ENCODE measurements around the gene SPEN. TPM values are rescaled to one million over a fixed set of nuclear protein-coding genes. Genes with fewer than 3 reads are reported as not detected.

SPEN gene
- total RNA-seq, 1 experiment from 2014 or later, result 55.7 TPM

DNA sequence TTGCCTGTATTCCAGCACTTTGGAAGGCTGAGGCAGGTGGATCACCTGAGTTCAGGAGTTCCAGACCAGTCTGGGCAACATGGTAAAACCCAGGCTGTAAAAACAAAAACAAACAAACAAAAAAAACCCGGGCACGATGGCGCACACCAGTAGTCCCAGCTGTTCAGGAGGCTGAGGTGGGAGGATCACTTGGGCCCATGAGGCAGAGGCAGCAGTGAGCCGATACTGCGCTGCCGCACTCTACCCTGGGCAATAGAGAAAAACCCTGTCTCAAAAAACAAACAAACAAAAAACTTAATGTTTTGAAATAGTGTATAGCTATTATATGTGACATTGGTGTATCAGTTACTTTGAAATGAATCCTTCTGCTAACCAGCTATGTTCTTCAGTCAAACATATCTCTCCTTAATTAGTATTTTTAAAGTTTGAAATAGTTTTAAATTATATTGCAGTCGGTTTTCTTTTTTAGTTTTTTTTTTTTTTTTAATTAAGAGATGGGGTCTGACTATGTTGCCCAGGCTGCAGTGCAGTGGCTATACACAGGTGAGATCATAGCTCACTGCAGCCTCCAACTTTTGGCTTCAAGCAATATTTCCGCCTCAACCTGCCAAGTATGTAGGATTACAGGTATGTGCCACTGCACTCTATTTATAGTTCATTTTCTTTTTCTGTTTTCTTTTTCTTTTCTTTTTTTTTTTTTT, 11.3 kb downstream of the SPEN start:
- DNase-seq, result no peak
- Histone ChIP-seq H3K27me3 (no peaks in the 10 kb centered on the region), H3K36me3 (no peaks in the 10 kb centered on the region), H3K4me3 (no peak overlapping the region), H3K27ac (no peak overlapping the region), H3K4me1 (no peaks in the 10 kb centered on the region), H3K9me3 (replicated peaks) (no peaks in the 10 kb centered on the region)

DNA sequence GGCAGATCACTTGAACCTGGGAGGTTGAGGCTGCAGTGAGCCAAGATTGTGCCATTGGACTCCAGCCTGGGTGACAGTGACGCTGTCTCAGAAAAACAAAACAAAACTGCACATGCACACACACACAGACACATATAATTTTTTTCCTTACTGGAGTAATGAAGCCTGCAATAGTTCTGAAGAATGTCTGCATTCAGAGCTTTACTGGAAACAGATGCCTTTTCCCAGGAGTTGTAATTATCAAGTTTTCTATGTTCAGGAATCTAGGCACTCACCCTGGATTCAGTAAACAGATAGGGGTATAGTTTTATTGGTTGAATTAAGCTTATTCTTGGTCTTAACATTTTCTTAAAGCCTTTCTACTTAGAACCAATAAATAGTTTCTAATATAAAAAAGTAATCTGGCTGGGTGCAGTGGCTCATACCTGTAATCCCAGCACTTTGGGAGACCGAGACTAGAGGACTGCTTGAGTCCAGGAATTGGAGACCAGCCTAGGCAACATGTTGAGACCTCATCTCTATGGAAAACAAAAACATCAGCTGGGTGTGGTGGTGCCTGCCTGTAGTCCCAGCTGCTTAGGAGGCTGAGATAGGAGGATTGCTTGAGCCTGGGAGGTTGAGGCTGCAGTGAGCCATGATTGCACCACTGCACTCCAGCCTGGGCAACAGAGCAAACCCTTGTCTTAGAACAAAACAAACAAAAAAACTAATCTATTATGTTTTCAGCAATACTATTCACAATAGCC, 15.8 kb downstream of the SPEN start:
- H3K4me1 ChIP-seq, result no peaks in the 10 kb centered on the region
- DNase-seq, result no peak

GRCh38 chr1:15866721-15867201, 19.3 kb downstream of the SPEN start:
- Histone ChIP-seq H3K9me3 (replicated peaks) (no peaks in the 10 kb centered on the region), H3K4me3 (no peak overlapping the region), H3K4me1 (no peaks in the 10 kb centered on the region), H3K36me3 (peaks cover 4% of the 10 kb centered on the region; the same call in 1 of the 2 replicates), H3K27me3 (no peaks in the 10 kb centered on the region), H3K27ac (no peak overlapping the region)
- no peak for DNase-seq

More for the DNA sequence above, 15.8 kb downstream of the SPEN start:
- H3K4me3 ChIP-seq, result no peak overlapping the region
- H3K27ac ChIP-seq, result no peak overlapping the region
- no peaks in the 10 kb centered on the region for H3K36me3 ChIP-seq
- no peaks in the 10 kb centered on the region for H3K9me3 ChIP-seq (replicated peaks)
- H3K27me3 ChIP-seq, result no peaks in the 10 kb centered on the region

GRCh38 chr1:15867288-15867687, 19.8 kb downstream of the SPEN start:
- H3K27me3 ChIP-seq, result no peaks in the 10 kb centered on the region
- H3K27ac ChIP-seq, result no peak overlapping the region
- H3K36me3 ChIP-seq, result peaks cover 4% of the 10 kb centered on the region; the same call in 1 of the 2 replicates
- no peak for DNase-seq
- H3K4me3 ChIP-seq, result no peak overlapping the region
- no peaks in the 10 kb centered on the region for H3K4me1 ChIP-seq
- H3K9me3 ChIP-seq (replicated peaks), result no peaks in the 10 kb centered on the region

DNA sequence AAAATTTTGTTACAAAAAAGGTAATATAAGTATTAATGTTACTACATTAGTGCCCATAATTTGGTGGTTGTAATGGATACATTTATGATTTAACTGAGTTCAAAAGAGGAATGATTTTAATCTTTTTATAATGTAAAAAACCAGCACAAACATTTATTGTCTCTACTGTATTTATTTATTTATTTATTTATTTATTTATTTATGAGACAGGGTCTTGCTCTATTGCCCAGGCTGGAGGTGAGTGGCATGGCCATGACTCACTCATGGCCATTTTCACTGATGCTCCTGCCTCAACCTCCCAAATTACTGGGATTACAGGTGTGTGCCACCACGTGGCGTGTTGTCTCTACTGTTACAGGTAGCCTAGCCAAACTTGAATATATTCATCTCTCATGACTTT, 21.9 kb downstream of the SPEN start:
- H3K36me3 ChIP-seq, result peaks cover 14% of the 10 kb centered on the region
- H3K27ac ChIP-seq, result no peak overlapping the region
- H3K27me3 ChIP-seq, result no peaks in the 10 kb centered on the region
- no peak for DNase-seq
- H3K9me3 ChIP-seq (replicated peaks), result no peaks in the 10 kb centered on the region
- no peak overlapping the region for H3K4me3 ChIP-seq
- no peaks in the 10 kb centered on the region for H3K4me1 ChIP-seq

DNA sequence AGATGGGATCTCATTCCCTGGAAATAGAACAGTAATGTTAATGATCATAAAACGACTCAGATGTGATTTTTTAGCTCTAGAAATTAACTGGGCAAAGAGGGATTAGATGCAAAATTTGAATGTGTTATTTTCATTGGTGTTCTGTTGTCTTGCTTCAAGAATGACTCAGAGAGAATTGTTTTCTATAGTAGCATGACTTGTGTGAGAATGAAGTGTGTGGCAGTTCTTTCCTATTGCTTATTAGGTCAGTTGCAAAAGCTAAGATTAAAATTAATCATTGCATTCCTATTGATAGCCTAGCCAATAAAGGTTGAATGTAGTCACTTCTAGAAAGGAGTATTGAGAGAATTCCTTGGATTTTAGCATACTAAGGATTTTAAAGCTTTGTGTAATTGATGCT, 22.9 kb downstream of the SPEN start:
- H3K4me3 ChIP-seq, result no peak overlapping the region
- DNase-seq, result no peak
- H3K36me3 ChIP-seq, result peaks cover 14% of the 10 kb centered on the region
- no peaks in the 10 kb centered on the region for H3K9me3 ChIP-seq (replicated peaks)
- H3K4me1 ChIP-seq, result no peaks in the 10 kb centered on the region
- H3K27me3 ChIP-seq, result no peaks in the 10 kb centered on the region
- H3K27ac ChIP-seq, result no peak overlapping the region

DNA sequence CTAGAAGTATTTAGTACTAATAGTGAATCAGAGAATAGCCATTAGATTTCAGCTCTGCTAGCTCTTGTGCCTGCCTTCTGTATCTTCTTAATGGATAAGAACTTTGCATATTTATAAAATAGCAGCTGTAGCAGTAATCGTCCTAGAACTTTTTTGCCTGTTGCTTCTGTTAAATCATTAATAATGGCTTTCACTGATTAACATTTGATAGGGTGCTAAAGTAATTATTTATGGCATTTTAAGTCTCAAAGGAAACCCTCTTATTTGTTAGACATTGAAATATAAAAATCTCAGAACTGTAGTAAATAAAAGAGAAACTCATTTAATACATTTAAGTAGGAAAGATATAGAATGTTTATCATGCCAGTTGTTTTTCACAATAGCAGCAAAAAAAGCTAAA, 27.0 kb downstream of the SPEN start:
- no peaks in the 10 kb centered on the region for H3K9me3 ChIP-seq (replicated peaks)
- no peaks in the 10 kb centered on the region for H3K4me1 ChIP-seq
- no peak overlapping the region for H3K4me3 ChIP-seq

GRCh38 chr1:15876357-15877055, 29.0 kb downstream of the SPEN start:
- no peak overlapping the region for H3K4me3 ChIP-seq
- H3K36me3 ChIP-seq, result peaks cover 36% of the 10 kb centered on the region
- no peaks in the 10 kb centered on the region for H3K4me1 ChIP-seq
- DNase-seq, result no peak
- no peak overlapping the region for H3K27ac ChIP-seq
- no peaks in the 10 kb centered on the region for H3K27me3 ChIP-seq
- no peaks in the 10 kb centered on the region for H3K9me3 ChIP-seq (replicated peaks)

More for the DNA sequence above, 27.0 kb downstream of the SPEN start:
- DNase-seq, result no peak
- H3K36me3 ChIP-seq, result peaks cover 33% of the 10 kb centered on the region
- no peaks in the 10 kb centered on the region for H3K27me3 ChIP-seq
- no peak overlapping the region for H3K27ac ChIP-seq

DNA sequence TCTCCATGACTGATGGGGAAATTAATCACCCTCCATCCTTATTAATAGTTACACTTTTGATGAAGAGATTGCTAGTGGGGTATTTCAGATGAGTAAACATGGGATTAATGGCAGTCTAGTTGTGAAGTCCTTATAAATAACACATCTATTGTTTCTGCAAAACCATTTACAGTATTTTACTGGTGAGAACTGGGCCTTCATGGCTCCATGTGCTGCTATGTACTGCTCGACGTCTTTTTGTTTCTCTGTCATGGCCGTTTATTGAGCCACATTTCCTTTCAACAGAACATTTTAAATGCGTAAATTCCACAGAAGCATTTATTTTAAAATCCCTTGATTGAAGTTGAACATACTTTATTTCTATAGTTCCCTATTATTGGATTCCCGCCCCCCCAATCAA, 34.5 kb downstream of the SPEN start:
- peaks cover 6% of the 10 kb centered on the region for H3K4me1 ChIP-seq

DNA sequence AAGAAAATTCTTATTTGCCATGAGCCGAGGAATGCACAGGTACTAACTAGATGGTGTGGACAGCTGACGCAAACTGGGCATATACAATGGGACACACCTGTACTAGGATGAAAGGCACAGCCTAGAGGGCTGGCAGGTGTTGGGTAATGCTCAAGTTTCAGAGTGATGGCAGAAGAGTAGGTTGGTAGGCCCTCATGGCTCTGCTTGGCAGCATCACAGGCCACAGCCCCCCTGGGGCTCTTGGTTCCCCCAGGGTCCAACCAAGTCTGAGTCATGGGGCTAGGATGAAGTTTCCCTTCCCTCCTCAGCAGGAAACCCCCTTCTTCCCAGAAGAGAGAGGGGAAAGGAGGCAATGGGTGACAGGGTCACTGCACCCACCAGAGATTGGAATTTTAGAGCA, 35.2 kb downstream of the SPEN start:
- Histone ChIP-seq H3K9me3 (replicated peaks) (no peaks in the 10 kb centered on the region), H3K4me1 (peaks cover 6% of the 10 kb centered on the region), H3K27ac (no peak overlapping the region), H3K4me3 (no peak overlapping the region), H3K27me3 (no peaks in the 10 kb centered on the region), H3K36me3 (peaks cover 13% of the 10 kb centered on the region)
- DNase-seq, result no peak

More for the DNA sequence above, 34.5 kb downstream of the SPEN start:
- H3K9me3 ChIP-seq (replicated peaks), result no peaks in the 10 kb centered on the region
- no peaks in the 10 kb centered on the region for H3K27me3 ChIP-seq
- DNase-seq, result no peak
- peaks cover 17% of the 10 kb centered on the region for H3K36me3 ChIP-seq
- H3K27ac ChIP-seq, result no peak overlapping the region
- no peak overlapping the region for H3K4me3 ChIP-seq

- H3K27ac ChIP-seq, result no peak overlapping the region
- no peak for DNase-seq
- no peak overlapping the region for H3K4me3 ChIP-seq
- H3K9me3 ChIP-seq (replicated peaks), result no peaks in the 10 kb centered on the region
- no peaks in the 10 kb centered on the region for H3K27me3 ChIP-seq
- peaks cover 9% of the 10 kb centered on the region for H3K36me3 ChIP-seq
- peaks cover 6% of the 10 kb centered on the region for H3K4me1 ChIP-seq
Observed at GRCh38 chr1:15883326-15883725, 35.8 kb downstream of the SPEN start.

DNA sequence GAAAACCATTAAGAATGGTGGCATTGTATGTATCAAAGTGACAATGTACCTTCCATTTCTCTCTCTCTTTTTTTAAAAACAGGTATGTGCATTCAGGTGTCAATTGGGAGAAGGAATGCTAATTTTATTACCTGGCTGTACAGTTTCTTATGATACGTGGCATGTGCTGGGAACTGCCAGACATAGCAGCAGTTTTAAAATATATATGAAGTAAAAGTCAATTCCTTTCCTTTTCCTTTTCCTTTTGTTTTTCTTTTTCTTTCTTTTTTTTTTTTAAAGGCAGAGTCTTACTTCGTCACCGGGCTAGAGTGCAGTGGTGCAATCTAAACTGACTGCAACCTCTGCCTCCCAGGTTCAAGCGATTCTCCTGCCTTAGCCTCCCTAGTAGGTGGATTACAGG, 37.0 kb downstream of the SPEN start:
- Histone ChIP-seq H3K4me1 (peaks cover 6% of the 10 kb centered on the region), H3K4me3 (no peak overlapping the region), H3K36me3 (peaks cover 7% of the 10 kb centered on the region; the same call in 1 of the 2 replicates), H3K27me3 (no peaks in the 10 kb centered on the region), H3K9me3 (replicated peaks) (no peaks in the 10 kb centered on the region), H3K27ac (no peak overlapping the region)
- no peak for DNase-seq

DNA sequence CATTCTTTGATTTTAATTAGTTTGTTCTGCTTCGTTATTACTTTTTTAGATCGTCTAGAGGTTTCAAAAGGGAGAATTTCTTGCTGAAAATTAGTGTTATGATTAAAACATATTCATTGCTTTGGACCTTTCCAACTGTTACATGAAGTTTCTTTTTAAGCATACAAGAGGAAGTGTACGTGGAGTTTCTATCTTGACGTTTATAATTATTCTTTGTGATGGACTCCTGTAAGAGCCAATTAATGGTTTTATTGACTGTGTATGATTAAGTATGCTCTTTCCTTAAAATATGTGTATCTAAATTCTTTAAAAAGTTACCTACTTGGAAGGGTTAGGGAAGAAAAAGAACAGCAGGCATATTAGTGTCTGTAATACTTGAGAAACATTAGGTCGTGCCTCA, 37.8 kb downstream of the SPEN start:
- Histone ChIP-seq H3K27me3 (no peaks in the 10 kb centered on the region), H3K27ac (no peak overlapping the region), H3K4me3 (no peak overlapping the region), H3K36me3 (peaks cover 13% of the 10 kb centered on the region; the same call in 1 of the 2 replicates), H3K9me3 (replicated peaks) (no peaks in the 10 kb centered on the region), H3K4me1 (peaks cover 6% of the 10 kb centered on the region)
- no peak for DNase-seq

DNA sequence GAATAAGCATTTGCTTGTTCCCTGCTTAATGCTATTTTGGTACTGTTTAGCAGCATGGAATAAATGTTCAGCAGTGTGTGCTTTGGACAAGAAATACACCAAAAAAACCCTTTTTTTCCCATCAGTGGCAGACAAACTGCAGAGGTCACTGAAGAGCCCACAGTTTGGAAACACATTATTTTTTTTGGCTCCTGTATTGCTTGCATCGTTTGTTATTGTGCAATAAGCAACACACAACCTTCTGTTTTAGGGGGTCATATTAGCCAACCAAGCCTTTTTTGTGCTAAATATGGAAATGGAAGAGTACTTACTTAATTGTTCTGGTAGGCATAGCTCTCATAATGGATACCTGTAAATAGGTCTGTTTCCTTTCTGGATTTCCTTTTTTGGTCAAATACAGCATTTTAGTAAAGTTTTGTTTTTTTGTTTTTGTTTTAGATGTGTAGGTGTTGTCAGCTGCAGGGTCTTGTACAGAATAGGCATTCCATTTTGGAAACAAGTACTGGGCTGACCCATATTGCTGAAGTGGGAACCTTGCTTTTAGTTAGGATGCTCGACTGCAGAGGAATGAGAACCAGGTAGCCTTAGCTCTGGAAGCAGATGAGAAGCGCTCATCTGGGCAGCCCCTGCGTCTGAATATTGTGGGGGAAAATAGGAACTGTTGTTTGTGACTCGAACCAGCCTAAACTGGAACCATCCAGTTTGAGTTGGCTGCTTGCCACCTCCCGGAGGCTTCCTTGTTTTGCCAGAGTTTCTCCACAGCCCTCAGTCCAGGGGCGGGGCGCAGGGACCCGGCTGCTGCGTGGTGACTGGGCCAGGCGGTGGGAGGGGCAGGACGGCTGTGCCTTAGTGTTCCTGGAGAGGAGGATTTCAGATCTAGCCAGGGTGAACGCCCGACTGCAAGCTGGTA, 38.4 kb downstream of the SPEN start:
- Histone ChIP-seq H3K9me3 (replicated peaks) (no peaks in the 10 kb centered on the region), H3K27ac (peak overlapping the region; percentile 79), H3K27me3 (no peaks in the 10 kb centered on the region), H3K36me3 (peaks cover 10% of the 10 kb centered on the region; the same call in 1 of the 2 replicates), H3K4me1 (peaks cover 6% of the 10 kb centered on the region), H3K4me3 (peak overlapping the region; percentile 51)
- peak; percentile 98 for DNase-seq
